ENCODE data around the gene CEP192. TPM values are rescaled to one million over a fixed set of nuclear protein-coding genes. Genes with fewer than 3 reads are reported as not detected.

CEP192 gene
- total RNA-seq, 1 donor from 2014 or later: 13.9 TPM

DNA sequence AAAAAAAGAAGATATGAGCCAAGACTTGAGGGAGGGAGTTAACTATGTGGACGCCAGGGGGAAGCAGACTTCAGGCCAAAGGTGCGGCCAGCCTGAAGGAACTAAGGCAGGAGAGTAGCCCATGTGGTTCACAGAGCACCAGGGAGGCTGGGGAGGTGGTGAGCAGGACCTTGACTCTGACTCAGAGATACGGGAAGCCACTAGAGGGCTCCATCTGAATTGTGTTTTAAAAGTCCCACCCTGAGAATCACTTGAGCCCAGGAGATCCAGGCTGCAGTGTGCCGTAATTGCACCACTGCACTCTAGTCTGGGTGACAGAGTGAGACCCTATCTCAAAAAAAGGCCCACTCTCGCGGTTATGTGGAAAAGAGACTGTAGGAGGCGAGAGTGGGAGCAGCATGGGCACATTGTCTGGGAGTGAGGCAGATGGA is 12.3 kb downstream of the CEP192 start:
- no peaks in the 10 kb centered on the region for H3K27me3 ChIP-seq (ENCODE audit: insufficient read depth, low read length)
- H2AFZ ChIP-seq (ENCODE audit: low read depth, low read length): no peak overlapping the region
- TF ChIP-seq, protein P1, sequence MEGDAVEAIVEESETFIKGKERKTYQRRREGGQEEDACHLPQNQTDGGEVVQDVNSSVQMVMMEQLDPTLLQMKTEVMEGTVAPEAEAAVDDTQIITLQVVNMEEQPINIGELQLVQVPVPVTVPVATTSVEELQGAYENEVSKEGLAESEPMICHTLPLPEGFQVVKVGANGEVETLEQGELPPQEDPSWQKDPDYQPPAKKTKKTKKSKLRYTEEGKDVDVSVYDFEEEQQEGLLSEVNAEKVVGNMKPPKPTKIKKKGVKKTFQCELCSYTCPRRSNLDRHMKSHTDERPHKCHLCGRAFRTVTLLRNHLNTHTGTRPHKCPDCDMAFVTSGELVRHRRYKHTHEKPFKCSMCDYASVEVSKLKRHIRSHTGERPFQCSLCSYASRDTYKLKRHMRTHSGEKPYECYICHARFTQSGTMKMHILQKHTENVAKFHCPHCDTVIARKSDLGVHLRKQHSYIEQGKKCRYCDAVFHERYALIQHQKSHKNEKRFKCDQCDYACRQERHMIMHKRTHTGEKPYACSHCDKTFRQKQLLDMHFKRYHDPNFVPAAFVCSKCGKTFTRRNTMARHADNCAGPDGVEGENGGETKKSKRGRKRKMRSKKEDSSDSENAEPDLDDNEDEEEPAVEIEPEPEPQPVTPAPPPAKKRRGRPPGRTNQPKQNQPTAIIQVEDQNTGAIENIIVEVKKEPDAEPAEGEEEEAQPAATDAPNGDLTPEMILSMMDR (IDR thresholded peaks at IDR 0.05; ENCODE audit: insufficient read depth, low read depth, low read length): peak; percentile 39
- TF ChIP-seq EZH2 (IDR thresholded peaks at IDR 0.05; ENCODE audit: insufficient read depth, low read length): no peak
- no peak overlapping the region for H3K4me3 Mint-ChIP-seq (ENCODE audit: unreplicated experiment)
- no peaks in the 10 kb centered on the region for H3K4me1 ChIP-seq (ENCODE audit: insufficient read depth, low read length)
- no peaks in the 10 kb centered on the region for H3K9me3 ChIP-seq (ENCODE audit: insufficient read depth, low read depth, low read length)
- FAIRE-seq (no peak), DNase-seq (ENCODE audit: low read depth) (peak; percentile 62)
- H3K79me2 ChIP-seq (ENCODE audit: insufficient read depth, low read length): peaks cover 64% of the 10 kb centered on the region
- H3K4me3 ChIP-seq (ENCODE audit: insufficient read depth, low read depth, low read length): no peak overlapping the region
- H3K9me3 Mint-ChIP-seq (ENCODE audit: unreplicated experiment): no peaks in the 10 kb centered on the region
- peaks cover 32% of the 10 kb centered on the region for H4K20me1 ChIP-seq (ENCODE audit: insufficient read depth, low read length)
- no peak overlapping the region for H3K4me2 ChIP-seq (ENCODE audit: low read length)
- H3K36me3 ChIP-seq (ENCODE audit: insufficient read depth, low read length): peaks cover 2% of the 10 kb centered on the region
- no peak overlapping the region for H3K27ac Mint-ChIP-seq (ENCODE audit: unreplicated experiment)
- peak overlapping the region; percentile 10 for H3K9ac ChIP-seq (ENCODE audit: low read length)
- H3K4me1 Mint-ChIP-seq (ENCODE audit: low read depth, unreplicated experiment): no peaks in the 10 kb centered on the region
- H3K27ac ChIP-seq (ENCODE audit: low read depth, low read length): no peak overlapping the region
- no peaks in the 10 kb centered on the region for H3K27me3 Mint-ChIP-seq (ENCODE audit: low read depth, unreplicated experiment)
- no peaks in the 10 kb centered on the region for H3K36me3 Mint-ChIP-seq (ENCODE audit: low read depth, unreplicated experiment)

DNA sequence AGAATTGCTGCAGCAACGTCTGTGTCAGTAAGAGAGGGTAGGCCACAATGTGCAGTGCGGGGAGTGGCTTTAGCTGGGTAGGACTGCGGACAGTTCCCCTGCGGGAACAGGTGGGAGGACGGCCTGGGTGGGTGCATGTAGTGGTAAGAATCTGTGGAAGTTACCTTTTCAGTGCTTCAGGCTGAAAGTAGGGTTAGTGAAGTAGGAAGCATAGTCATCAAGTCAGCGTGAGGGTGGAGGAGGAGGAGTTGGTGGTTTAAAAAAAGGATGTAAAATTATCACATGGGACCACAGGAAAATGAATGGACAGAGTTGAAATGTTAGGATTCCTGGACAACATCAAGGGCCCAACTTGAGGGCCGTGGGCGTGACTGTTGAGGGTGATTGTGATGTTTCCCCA is 13.2 kb downstream of the CEP192 start:
- no peak for FAIRE-seq
- Mint-ChIP-seq H3K27me3 (ENCODE audit: low read depth, unreplicated experiment) (no peaks in the 10 kb centered on the region), H3K27ac (ENCODE audit: unreplicated experiment) (no peak overlapping the region), H3K36me3 (ENCODE audit: low read depth, unreplicated experiment) (no peaks in the 10 kb centered on the region), H3K9me3 (ENCODE audit: unreplicated experiment) (no peaks in the 10 kb centered on the region), H3K4me1 (ENCODE audit: low read depth, unreplicated experiment) (no peaks in the 10 kb centered on the region), H3K4me3 (ENCODE audit: unreplicated experiment) (no peak overlapping the region)
- Histone ChIP-seq H3K4me2 (ENCODE audit: low read length) (no peak overlapping the region), H3K79me2 (ENCODE audit: insufficient read depth, low read length) (peaks cover 56% of the 10 kb centered on the region), H3K9me3 (ENCODE audit: insufficient read depth, low read depth, low read length) (no peaks in the 10 kb centered on the region), H3K27me3 (ENCODE audit: insufficient read depth, low read length) (no peaks in the 10 kb centered on the region), H3K4me3 (ENCODE audit: insufficient read depth, low read depth, low read length) (no peak overlapping the region), H3K4me1 (ENCODE audit: insufficient read depth, low read length) (no peaks in the 10 kb centered on the region), H3K9ac (ENCODE audit: low read length) (no peak overlapping the region), H2AFZ (ENCODE audit: low read depth, low read length) (no peak overlapping the region), H4K20me1 (ENCODE audit: insufficient read depth, low read length) (peaks cover 29% of the 10 kb centered on the region), H3K27ac (ENCODE audit: low read depth, low read length) (no peak overlapping the region), H3K36me3 (ENCODE audit: insufficient read depth, low read length) (peaks cover 9% of the 10 kb centered on the region)
- no peak for DNase-seq (ENCODE audit: low read depth)
- TF ChIP-seq, protein P1 (IDR thresholded peaks at IDR 0.05; ENCODE audit: insufficient read depth, low read depth, low read length): no peak
- TF ChIP-seq EZH2 (IDR thresholded peaks at IDR 0.05; ENCODE audit: insufficient read depth, low read length): no peak

DNA sequence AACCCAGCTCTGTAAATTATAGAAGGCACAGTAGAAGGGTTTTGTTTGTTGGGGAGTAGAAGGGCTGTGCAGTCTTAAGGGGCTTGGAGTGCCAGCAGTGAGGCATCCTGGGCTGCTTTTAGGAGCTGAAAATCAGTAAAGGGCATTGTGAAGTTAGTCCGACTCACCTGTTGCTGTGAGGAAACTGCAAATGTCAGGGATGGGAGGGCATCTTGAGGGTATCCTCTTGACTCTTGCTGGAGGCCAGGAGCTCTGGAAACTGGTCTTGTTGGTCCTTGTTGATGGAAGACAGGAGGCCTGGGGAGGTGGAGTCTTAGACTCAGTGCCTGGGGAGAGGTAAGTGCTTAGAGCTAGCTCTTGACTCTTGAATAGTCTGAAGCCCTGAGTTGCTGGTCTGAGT is 14.1 kb downstream of the CEP192 start:
- Mint-ChIP-seq H3K27me3 (ENCODE audit: low read depth, unreplicated experiment) (no peaks in the 10 kb centered on the region), H3K9me3 (ENCODE audit: unreplicated experiment) (no peaks in the 10 kb centered on the region), H3K4me3 (ENCODE audit: unreplicated experiment) (no peak overlapping the region), H3K36me3 (ENCODE audit: low read depth, unreplicated experiment) (no peaks in the 10 kb centered on the region), H3K27ac (ENCODE audit: unreplicated experiment) (no peak overlapping the region), H3K4me1 (ENCODE audit: low read depth, unreplicated experiment) (no peaks in the 10 kb centered on the region)
- no peaks in the 10 kb centered on the region for H3K9me3 ChIP-seq (ENCODE audit: insufficient read depth, low read depth, low read length)
- no peak overlapping the region for H3K27ac ChIP-seq (ENCODE audit: low read depth, low read length)
- H4K20me1 ChIP-seq (ENCODE audit: insufficient read depth, low read length): peaks cover 29% of the 10 kb centered on the region
- no peak overlapping the region for H3K4me3 ChIP-seq (ENCODE audit: insufficient read depth, low read depth, low read length)
- H3K4me2 ChIP-seq (ENCODE audit: low read length): no peak overlapping the region
- H3K79me2 ChIP-seq (ENCODE audit: insufficient read depth, low read length): peaks cover 49% of the 10 kb centered on the region
- H3K36me3 ChIP-seq (ENCODE audit: insufficient read depth, low read length): peaks cover 15% of the 10 kb centered on the region
- no peaks in the 10 kb centered on the region for H3K4me1 ChIP-seq (ENCODE audit: insufficient read depth, low read length)
- H3K9ac ChIP-seq (ENCODE audit: low read length): no peak overlapping the region
- H2AFZ ChIP-seq (ENCODE audit: low read depth, low read length): no peak overlapping the region
- FAIRE-seq (no peak), DNase-seq (ENCODE audit: low read depth) (no peak)
- no peak for TF ChIP-seq EZH2 (IDR thresholded peaks at IDR 0.05; ENCODE audit: insufficient read depth, low read length)
- TF ChIP-seq, protein P1 (IDR thresholded peaks at IDR 0.05; ENCODE audit: insufficient read depth, low read depth, low read length): no peak
- H3K27me3 ChIP-seq (ENCODE audit: insufficient read depth, low read length): no peaks in the 10 kb centered on the region
